HepG2 (cell line): ENCODE measurements around the gene TMEM33. TPM values are rescaled to one million over a fixed set of nuclear protein-coding genes. Genes with fewer than 3 reads are reported as not detected.

Experiments used
- ARNT ChIP-seq: fragments of 450-650 bp; IDR thresholded peaks from 2 replicates; pipeline ENCODE4 v1.6.1; 2017
- ARNTL ChIP-seq: sonication (generic); formaldehyde crosslinking; IDR thresholded peaks from 2 replicates; pipeline ENCODE4 v1.4.0; 2020; ENCODE audit warnings: mild to moderate bottlenecking, missing genetic modification reagents
- ATAD3A ChIP-seq: sonication (generic); formaldehyde crosslinking; IDR thresholded peaks from 2 replicates; pipeline ENCODE4 v1.4.0; 2020; ENCODE audit warnings: missing genetic modification reagents
- FOXM1 ChIP-seq: sonication (generic); formaldehyde crosslinking; IDR thresholded peaks from 2 replicates; pipeline ENCODE4 v1.5.0; 2020; ENCODE audit warnings: missing genetic modification reagents
- FOXO1 ChIP-seq: sonication (generic); formaldehyde crosslinking; IDR thresholded peaks from 2 replicates; pipeline ENCODE4 v1.4.0; 2020; ENCODE audit warnings: missing genetic modification reagents
- HES4 ChIP-seq: sonication (generic); formaldehyde crosslinking; IDR thresholded peaks from 2 replicates; pipeline ENCODE4 v1.9.0; 2021; ENCODE audit warnings: mild to moderate bottlenecking, missing genetic modification reagents, borderline replicate concordance
- NR2C2 ChIP-seq: sonication (generic); formaldehyde crosslinking; IDR thresholded peaks from 2 replicates; pipeline ENCODE4 v1.4.0; 2020; ENCODE audit warnings: missing genetic modification reagents, mild to moderate bottlenecking, moderate library complexity, borderline replicate concordance
- PCBP1 ChIP-seq: fragments of 200-400 bp; formaldehyde crosslinking; IDR thresholded peaks from 2 replicates; pipeline ENCODE4 v1.6.1; 2017; ENCODE audit warnings: mild to moderate bottlenecking, low read depth, low read length, borderline replicate concordance
- RORA ChIP-seq: sonication (generic); formaldehyde crosslinking; IDR thresholded peaks from 2 replicates; pipeline ENCODE4 v1.5.0; 2020; ENCODE audit warnings: mild to moderate bottlenecking, missing genetic modification reagents, moderate library complexity
- SOX5 ChIP-seq: IDR thresholded peaks from 2 replicates; pipeline ENCODE4 v1.6.1; 2016; ENCODE audit warnings: borderline replicate concordance
- TMF1 ChIP-seq: sonication (generic); formaldehyde crosslinking; IDR thresholded peaks from 2 replicates; pipeline ENCODE4 v1.8.1; 2022; ENCODE audit warnings: low read depth, missing genetic modification reagents
- ZFYVE20 ChIP-seq: sonication (generic); formaldehyde crosslinking; IDR thresholded peaks from 2 replicates; pipeline ENCODE4 v1.8.0; 2023; ENCODE audit warnings: low read depth, mild to moderate bottlenecking, moderate library complexity, missing genetic modification reagents, borderline replicate concordance
- ZKSCAN1 ChIP-seq: fragments of 150-350 bp; IDR thresholded peaks from 2 replicates; pipeline ENCODE4 v1.6.1; 2014; ENCODE audit warnings: low read length
- ZNF232 ChIP-seq: sonication (generic); formaldehyde crosslinking; IDR thresholded peaks from 2 replicates; pipeline ENCODE4 v1.4.0; 2020; ENCODE audit warnings: missing genetic modification reagents, borderline replicate concordance
- ZNF292 ChIP-seq: sonication (generic); formaldehyde crosslinking; IDR thresholded peaks from 2 replicates; pipeline ENCODE4 v1.8.1; 2022; ENCODE audit warnings: mild to moderate bottlenecking, low read depth, missing genetic modification reagents, borderline replicate concordance
- ZNF430 ChIP-seq: sonication (generic); formaldehyde crosslinking; IDR thresholded peaks from 2 replicates; pipeline ENCODE4 v1.9.0; 2021; ENCODE audit warnings: mild to moderate bottlenecking, missing genetic modification reagents
- ZNF446 ChIP-seq: sonication (generic); formaldehyde crosslinking; IDR thresholded peaks from 2 replicates; pipeline ENCODE4 v1.5.0; 2020; ENCODE audit warnings: mild to moderate bottlenecking, missing genetic modification reagents
- ZNF577 ChIP-seq: sonication (generic); formaldehyde crosslinking; IDR thresholded peaks from 2 replicates; pipeline ENCODE4 v1.4.0; 2020; ENCODE audit warnings: mild to moderate bottlenecking, low read depth, missing genetic modification reagents, borderline replicate concordance
- ZNF598 ChIP-seq: sonication (generic); formaldehyde crosslinking; IDR thresholded peaks from 2 replicates; pipeline ENCODE4 v1.5.1; 2020; ENCODE audit warnings: mild to moderate bottlenecking, missing genetic modification reagents, borderline replicate concordance
- ZNF781 ChIP-seq: sonication (generic); formaldehyde crosslinking; IDR thresholded peaks from 2 replicates; pipeline ENCODE4 v1.5.1; 2020; ENCODE audit warnings: borderline replicate concordance, mild to moderate bottlenecking, missing genetic modification reagents; ENCODE audit errors: not compliant biosample characterization
- ZNF790 ChIP-seq: sonication (generic); formaldehyde crosslinking; IDR thresholded peaks from 2 replicates; pipeline ENCODE4 v1.8.0; 2022; ENCODE audit warnings: missing genetic modification reagents, mild to moderate bottlenecking, borderline replicate concordance
- ZNF841 ChIP-seq: sonication (generic); formaldehyde crosslinking; IDR thresholded peaks from 2 replicates; pipeline ENCODE4 v1.8.1; 2023; ENCODE audit warnings: missing genetic modification reagents, borderline replicate concordance
- polyA plus RNA-seq, 8 experiments: library from polyadenylated mRNA; depleted of rRNA in 3 of 8; stranded (reverse) in 7 of 8; unstranded in 1 of 8; fragments of >200 nt; fragmentation: Illumina TruSeq in 4 of 8; extraction: Trizol in 4 of 8; gene quantifications; 2 replicates each; pipeline versions ENCODE4 v1.2.1 to v1.2.3, GENCODE V29; 2011 to 2016; ENCODE audit warnings: low read depth in 4 of 8, missing spikeins in 1 of 8, mixed read lengths in 1 of 8; ENCODE audit not compliant: insufficient read depth in 1 of 8
- total RNA-seq, 5 experiments: library from RNA; depleted of rRNA; stranded (reverse); fragments of >200 nt; fragmentation: Illumina TruSeq; extraction: Trizol; gene quantifications; 2 replicates each; pipeline ENCODE4 v1.2.3, GENCODE V29; 2016; ENCODE audit warnings: low read depth in 1 of 5
- TF ChIP-seq, protein P1 (sequence below): conservative IDR thresholded peaks from 2 replicates; pipeline ENCODE4 v1.6.1; 2018; ENCODE audit warnings: missing genetic modification reagents
- TF ChIP-seq, protein P2 (sequence below): sonication (generic); formaldehyde crosslinking; IDR thresholded peaks from 2 replicates; pipeline ENCODE4 v1.4.0; 2020; ENCODE audit warnings: missing genetic modification reagents
- TF ChIP-seq, protein P3 (sequence below): sonication (generic); IDR thresholded peaks from 2 replicates; pipeline ENCODE4 v1.6.1; 2016; ENCODE audit warnings: low read depth, borderline replicate concordance
- TF ChIP-seq, protein P4 (sequence below): sonication (generic); formaldehyde crosslinking; IDR thresholded peaks from 2 replicates; pipeline ENCODE4 v1.9.0; 2021; ENCODE audit warnings: missing genetic modification reagents, mild to moderate bottlenecking, borderline replicate concordance

The TMEM33 gene
- total and polyA plus RNA-seq, 2 of the 13 experiments (the other 11 are each of a cell fraction or from before 2014, with no cell fraction given) = 36.1 to 66.6 TPM

DNA sequence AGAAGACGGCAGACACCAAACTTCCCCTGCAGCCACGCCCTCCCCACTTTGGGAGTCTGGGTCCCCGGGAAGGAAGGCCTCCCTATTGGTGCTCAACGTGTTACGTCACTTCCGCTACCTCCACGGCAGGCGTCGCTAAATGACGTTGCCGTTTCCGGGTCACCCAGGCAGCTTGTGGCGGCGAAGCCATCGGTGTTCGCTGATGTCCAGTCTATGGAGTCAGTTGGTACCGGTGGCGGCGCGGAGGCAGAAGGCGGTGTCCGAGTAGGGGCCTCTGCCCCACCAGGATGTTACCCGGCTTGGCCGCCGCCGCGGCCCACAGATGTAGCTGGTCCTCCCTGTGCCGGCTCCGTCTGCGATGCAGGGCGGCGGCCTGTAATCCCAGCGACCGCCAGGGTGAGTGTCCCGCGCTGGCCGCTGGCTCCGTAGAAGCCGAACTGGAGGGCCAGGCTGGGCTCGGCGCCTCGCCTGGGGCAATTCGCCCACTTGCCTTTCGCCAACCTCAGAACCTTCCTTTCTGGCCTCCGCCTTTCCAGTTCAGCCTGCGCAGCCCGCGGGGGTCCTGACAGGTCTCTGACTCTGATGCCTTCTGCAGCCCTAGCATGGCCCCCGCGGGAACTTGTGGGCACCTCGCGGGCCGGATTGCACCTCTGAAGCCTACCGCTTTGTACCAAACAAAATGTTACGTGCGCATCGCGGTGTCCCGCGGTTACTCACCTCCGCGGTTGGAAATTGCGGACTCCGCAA lies 55.3 kb downstream of the TMEM33 start, which contains the start of gene SLC30A9 (continued):
- peak; percentile 92 for TF ChIP-seq ZNF781 (CRISPR knock-in tag)
- TF ChIP-seq ARNTL (CRISPR knock-in tag) = no peak
- no peak for TF ChIP-seq ATAD3A (CRISPR knock-in tag)
- TF ChIP-seq ZKSCAN1 = no peak
- no peak for TF ChIP-seq RORA (CRISPR knock-in tag)
- no peak for TF ChIP-seq PCBP1
- TF ChIP-seq, protein P1, sequence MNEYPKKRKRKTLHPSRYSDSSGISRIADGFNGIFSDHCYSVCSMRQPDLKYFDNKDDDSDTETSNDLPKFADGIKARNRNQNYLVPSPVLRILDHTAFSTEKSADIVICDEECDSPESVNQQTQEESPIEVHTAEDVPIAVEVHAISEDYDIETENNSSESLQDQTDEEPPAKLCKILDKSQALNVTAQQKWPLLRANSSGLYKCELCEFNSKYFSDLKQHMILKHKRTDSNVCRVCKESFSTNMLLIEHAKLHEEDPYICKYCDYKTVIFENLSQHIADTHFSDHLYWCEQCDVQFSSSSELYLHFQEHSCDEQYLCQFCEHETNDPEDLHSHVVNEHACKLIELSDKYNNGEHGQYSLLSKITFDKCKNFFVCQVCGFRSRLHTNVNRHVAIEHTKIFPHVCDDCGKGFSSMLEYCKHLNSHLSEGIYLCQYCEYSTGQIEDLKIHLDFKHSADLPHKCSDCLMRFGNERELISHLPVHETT (CRISPR knock-in tag) = 0 out of 2 replicates have a peak, but pooled peaks have one; percentile 48
- TF ChIP-seq SOX5 (CRISPR knock-in tag) = 0 out of 2 replicates have a peak, but pooled peaks have one; percentile 29
- TF ChIP-seq ZNF430 (CRISPR knock-in tag) = no peak
- TF ChIP-seq ZNF790 (CRISPR knock-in tag) = no peak
- TF ChIP-seq FOXM1 = no peak
- peak; percentile 86; the same call in 1 of the 2 replicates for TF ChIP-seq ZNF598 (CRISPR knock-in tag)
- TF ChIP-seq, protein P2, sequence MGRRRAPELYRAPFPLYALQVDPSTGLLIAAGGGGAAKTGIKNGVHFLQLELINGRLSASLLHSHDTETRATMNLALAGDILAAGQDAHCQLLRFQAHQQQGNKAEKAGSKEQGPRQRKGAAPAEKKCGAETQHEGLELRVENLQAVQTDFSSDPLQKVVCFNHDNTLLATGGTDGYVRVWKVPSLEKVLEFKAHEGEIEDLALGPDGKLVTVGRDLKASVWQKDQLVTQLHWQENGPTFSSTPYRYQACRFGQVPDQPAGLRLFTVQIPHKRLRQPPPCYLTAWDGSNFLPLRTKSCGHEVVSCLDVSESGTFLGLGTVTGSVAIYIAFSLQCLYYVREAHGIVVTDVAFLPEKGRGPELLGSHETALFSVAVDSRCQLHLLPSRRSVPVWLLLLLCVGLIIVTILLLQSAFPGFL = no peak
- TF ChIP-seq, protein P3, sequence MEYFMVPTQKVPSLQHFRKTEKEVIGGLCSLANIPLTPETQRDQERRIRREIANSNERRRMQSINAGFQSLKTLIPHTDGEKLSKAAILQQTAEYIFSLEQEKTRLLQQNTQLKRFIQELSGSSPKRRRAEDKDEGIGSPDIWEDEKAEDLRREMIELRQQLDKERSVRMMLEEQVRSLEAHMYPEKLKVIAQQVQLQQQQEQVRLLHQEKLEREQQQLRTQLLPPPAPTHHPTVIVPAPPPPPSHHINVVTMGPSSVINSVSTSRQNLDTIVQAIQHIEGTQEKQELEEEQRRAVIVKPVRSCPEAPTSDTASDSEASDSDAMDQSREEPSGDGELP = no peak
- TF ChIP-seq HES4 (CRISPR knock-in tag) = peak; percentile 86
- 0 out of 2 replicates have a peak, but pooled peaks have one; percentile 55 for TF ChIP-seq ZNF446 (CRISPR knock-in tag)
- TF ChIP-seq NR2C2 (CRISPR knock-in tag) = peak; percentile 98
- no peak for TF ChIP-seq ZNF841
- no peak for TF ChIP-seq ZNF232 (CRISPR knock-in tag)
- no peak; the same call in 1 of the 2 replicates for TF ChIP-seq ZFYVE20 (CRISPR knock-in tag)
- no peak for TF ChIP-seq ARNT
- peak; percentile 89 for TF ChIP-seq ZNF292 (CRISPR knock-in tag)
- TF ChIP-seq ZNF577 (CRISPR knock-in tag) = no peak
- TF ChIP-seq FOXO1 = peak; percentile 24; the same call in 1 of the 2 replicates
- TF ChIP-seq, protein P4, sequence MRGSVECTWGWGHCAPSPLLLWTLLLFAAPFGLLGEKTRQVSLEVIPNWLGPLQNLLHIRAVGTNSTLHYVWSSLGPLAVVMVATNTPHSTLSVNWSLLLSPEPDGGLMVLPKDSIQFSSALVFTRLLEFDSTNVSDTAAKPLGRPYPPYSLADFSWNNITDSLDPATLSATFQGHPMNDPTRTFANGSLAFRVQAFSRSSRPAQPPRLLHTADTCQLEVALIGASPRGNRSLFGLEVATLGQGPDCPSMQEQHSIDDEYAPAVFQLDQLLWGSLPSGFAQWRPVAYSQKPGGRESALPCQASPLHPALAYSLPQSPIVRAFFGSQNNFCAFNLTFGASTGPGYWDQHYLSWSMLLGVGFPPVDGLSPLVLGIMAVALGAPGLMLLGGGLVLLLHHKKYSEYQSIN (CRISPR knock-in tag) = no peak
- TF ChIP-seq TMF1 (CRISPR knock-in tag) = peak; percentile 38; the same call in 1 of the 2 replicates
